Measurements from ENCODE around the gene CTF1.

- TF ChIP-seq CTCF (IDR thresholded peaks at IDR 0.05): no peak
- no peak for TF ChIP-seq ZFX (IDR thresholded peaks at IDR 0.05; ENCODE audit: borderline replicate concordance)
Observed at GRCh38 chr16:30895627-30896260, 670 bp upstream of the CTF1 start.
